Glutamatergic neuron (in vitro differentiated cells): ENCODE measurements around the gene EN2. TPM values are rescaled to one million over a fixed set of nuclear protein-coding genes. Genes with fewer than 3 reads are reported as not detected.

Source experiments
- DNase-seq: peaks from one replicate; pipeline ENCODE4 v3.0.0; 2022
- H3K27ac Mint-ChIP-seq: one replicate; pipeline ENCODE4 v1.8.0; 2020; ENCODE audit warnings: mild to moderate bottlenecking, mixed read lengths, inconsistent platforms; ENCODE audit not compliant: unreplicated experiment
- H3K27me3 Mint-ChIP-seq: one replicate; pipeline ENCODE4 v1.8.0; 2020; ENCODE audit warnings: mild to moderate bottlenecking, moderate library complexity, mixed read lengths, inconsistent platforms; ENCODE audit not compliant: unreplicated experiment
- H3K36me3 Mint-ChIP-seq: one replicate; pipeline ENCODE4 v1.8.0; 2020; ENCODE audit warnings: mild to moderate bottlenecking, mixed read lengths, inconsistent platforms; ENCODE audit not compliant: unreplicated experiment
- H3K4me1 Mint-ChIP-seq: one replicate; pipeline ENCODE4 v1.8.0; 2020; ENCODE audit warnings: mild to moderate bottlenecking, low read depth, mixed read lengths, inconsistent platforms; ENCODE audit not compliant: unreplicated experiment
- H3K4me3 Mint-ChIP-seq: one replicate; pipeline ENCODE4 v1.8.0; 2020; ENCODE audit warnings: mild to moderate bottlenecking, mixed read lengths, inconsistent platforms; ENCODE audit not compliant: unreplicated experiment
- H3K9me3 Mint-ChIP-seq: one replicate; pipeline ENCODE4 v1.8.0; 2020; ENCODE audit warnings: mild to moderate bottlenecking, moderate library complexity, mixed read lengths, inconsistent platforms; ENCODE audit not compliant: unreplicated experiment
- CTCF ChIP-seq: fragments of 200-600 bp; sonication (generic); IDR thresholded peaks from one replicate; pipeline ENCODE4 v1.5.0; 2021; ENCODE audit not compliant: partially characterized antibody, unreplicated experiment
- total RNA-seq: library from RNA; stranded (reverse); fragmentation: NEBNext Ultra II Directional; extraction: Animal tissue kit (Norgen Biotek cat#: 25700); gene quantifications from one replicate; pipeline ENCODE4 v1.2.1, GENCODE V29; 2021; ENCODE audit not compliant: unreplicated experiment

Gene EN2
- total RNA-seq, 1 donor from 2014 or later = 0.20 TPM

- no peak for TF ChIP-seq CTCF
- Mint-ChIP-seq H3K27ac (no peak overlapping the region), H3K4me1 (peaks cover 2% of the 10 kb centered on the region), H3K27me3 (peaks cover 53% of the 10 kb centered on the region), H3K9me3 (peaks cover 8% of the 10 kb centered on the region), H3K36me3 (no peaks in the 10 kb centered on the region), H3K4me3 (peak overlapping the region; percentile 71)
- peak; percentile 41 for DNase-seq
Observed at GRCh38 chr7:155457544-155458110, 302 bp upstream of the EN2 start.

GRCh38 chr7:155458878-155459699, 1.2 kb downstream of the EN2 start:
- Mint-ChIP-seq H3K4me3 (peak overlapping the region; percentile 79), H3K27ac (no peak overlapping the region), H3K36me3 (no peaks in the 10 kb centered on the region), H3K4me1 (peaks cover 2% of the 10 kb centered on the region), H3K27me3 (peaks cover 48% of the 10 kb centered on the region), H3K9me3 (peaks cover 5% of the 10 kb centered on the region)
- peak; percentile 34 for DNase-seq
- TF ChIP-seq CTCF = no peak

- Mint-ChIP-seq H3K4me3 (peak overlapping the region; percentile 79), H3K27me3 (peaks cover 51% of the 10 kb centered on the region), H3K36me3 (no peaks in the 10 kb centered on the region), H3K9me3 (peaks cover 5% of the 10 kb centered on the region), H3K4me1 (peaks cover 2% of the 10 kb centered on the region), H3K27ac (no peak overlapping the region)
- no peak for TF ChIP-seq CTCF
- no peak for DNase-seq
Observed at GRCh38 chr7:155459700-155460461, 2.0 kb downstream of the EN2 start.

- H3K27me3 Mint-ChIP-seq = peaks cover 54% of the 10 kb centered on the region
- DNase-seq = no peak
- H3K9me3 Mint-ChIP-seq = peaks cover 5% of the 10 kb centered on the region
- peaks cover 2% of the 10 kb centered on the region for H3K4me1 Mint-ChIP-seq
- TF ChIP-seq CTCF = no peak
- H3K4me3 Mint-ChIP-seq = no peak overlapping the region
- no peak overlapping the region for H3K27ac Mint-ChIP-seq
- H3K36me3 Mint-ChIP-seq = no peaks in the 10 kb centered on the region
Observed at GRCh38 chr7:155460926-155461613, 3.1 kb downstream of the EN2 start.
